HG02798 (cell line): Measurements from ENCODE around the gene CHRNB2.
"Not testable (repeated sequence)": the region's sequence is repeated elsewhere in the genome, so short reads cannot be mapped to it uniquely, and the experiment has no call there.

Experiments
- ATAC-seq: cut with Tn5 transposase; IDR thresholded peaks from one replicate; pipeline ENCODE4 v1.9.1; 2021; ENCODE audit warnings: mild to moderate bottlenecking; ENCODE audit not compliant: unreplicated experiment, poor library complexity

The CHRNB2 gene

GRCh38 chr1:154567386-154568156 lies at the start of gene CHRNB2:
CHRNB2 (plus strand) TSS chr1:154567778; CDS start chr1:154568045, 267 bp downstream.
- peak; percentile 78 for ATAC-seq

- ATAC-seq: no peak
These were observed 48.0 kb upstream of the CHRNB2 start for GRCh38 chr1:154519591-154519991.

- no peak for ATAC-seq
These were observed 47.2 kb upstream of the CHRNB2 start for GRCh38 chr1:154520333-154520732.

- no peak for ATAC-seq
These were observed 45.9 kb upstream of the CHRNB2 start for GRCh38 chr1:154521695-154522094.

GRCh38 chr1:154524881-154525280 lies 42.7 kb upstream of the CHRNB2 start:
- no peak for ATAC-seq

- ATAC-seq: no peak
These were observed 40.4 kb upstream of the CHRNB2 start for GRCh38 chr1:154527192-154527591.

GRCh38 chr1:154529308-154529707 lies 38.3 kb upstream of the CHRNB2 start:
- ATAC-seq: no peak

GRCh38 chr1:154531950-154532349 lies 35.6 kb upstream of the CHRNB2 start:
- ATAC-seq: not testable (repeated sequence)

GRCh38 chr1:154533952-154534844 lies 33.4 kb upstream of the CHRNB2 start:
- no peak for ATAC-seq

GRCh38 chr1:154536570-154536969 lies 31.0 kb upstream of the CHRNB2 start:
- ATAC-seq: no peak

GRCh38 chr1:154539486-154540483 lies 27.8 kb upstream of the CHRNB2 start:
- no peak for ATAC-seq

GRCh38 chr1:154541231-154541630 lies 26.3 kb upstream of the CHRNB2 start:
- no peak for ATAC-seq

GRCh38 chr1:154546264-154547063 lies 21.1 kb upstream of the CHRNB2 start:
- no peak for ATAC-seq

GRCh38 chr1:154547105-154547732 lies 20.4 kb upstream of the CHRNB2 start:
- ATAC-seq: no peak

GRCh38 chr1:154548028-154548427 lies 19.6 kb upstream of the CHRNB2 start:
- no peak for ATAC-seq

- no peak for ATAC-seq
These were observed 18.3 kb upstream of the CHRNB2 start for GRCh38 chr1:154549202-154549770.

GRCh38 chr1:154550070-154550469 lies 17.5 kb upstream of the CHRNB2 start:
- ATAC-seq: no peak

GRCh38 chr1:154550657-154551056 lies 16.9 kb upstream of the CHRNB2 start:
- ATAC-seq: no peak

- no peak for ATAC-seq
These were observed 16.1 kb upstream of the CHRNB2 start for GRCh38 chr1:154551474-154551873.
